GM23338 (cell line): ENCODE measurements around the gene KRT84.

ENCODE experiments used
- CTCF ChIP-seq, 2 experiments: fragments of 200-600 bp in 1 of 2; sonication (generic) in 1 of 2; conservative IDR thresholded peaks; 2 replicates each; pipeline versions ENCODE4 v1.5.1 to v1.6.1; 2016 to 2017; ENCODE audit warnings: antibody characterized with exemption in 2 of 2, low read depth in 2 of 2, mild to moderate bottlenecking in 2 of 2, moderate library complexity in 1 of 2
- POLR2AphosphoS5 ChIP-seq: IDR thresholded peaks from 2 replicates; pipeline ENCODE4 v1.6.1; 2016; ENCODE audit warnings: antibody characterized with exemption, low read depth
- REST ChIP-seq: IDR thresholded peaks from one replicate; pipeline ENCODE4 v1.6.1; 2018; ENCODE audit warnings: antibody characterized with exemption; ENCODE audit not compliant: unreplicated experiment

- TF ChIP-seq POLR2AphosphoS5 (no peak), CTCF (conservative IDR thresholded peaks at IDR 0.05; ENCODE audit: low read depth in 2 of 2) (no peak), REST (no peak)
Observed at GRCh38 chr12:52418576-52419110, 33.2 kb upstream of the KRT84 start.
